ENCODE results near the gene VAT1L.
"Not testable (repeated sequence)": the region's sequence is repeated elsewhere in the genome, so short reads cannot be mapped to it uniquely, and the experiment has no call there.

The VAT1L gene

DNA sequence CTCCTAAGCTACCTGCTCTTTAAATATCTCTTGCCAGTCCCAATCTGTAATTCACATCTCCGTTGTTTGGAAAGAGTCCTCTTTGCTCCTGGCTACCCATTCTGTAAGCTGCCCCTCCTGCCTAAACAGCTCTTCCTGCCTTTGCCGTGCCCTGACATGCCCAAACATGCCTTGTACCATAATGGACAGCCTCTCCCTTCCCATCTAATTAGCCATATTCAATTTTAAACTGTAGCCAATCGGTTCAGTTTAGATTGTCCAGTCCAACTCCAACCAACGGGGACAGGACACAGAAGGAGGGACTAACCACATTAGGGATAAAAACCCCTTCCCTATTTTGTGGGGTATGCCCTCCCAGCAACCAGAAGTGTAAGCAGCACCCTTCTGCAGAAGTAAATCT is 203.3 kb downstream of the VAT1L start:
- no peak for DNase-seq (ENCODE audit: low read depth in 2 of 2)

DNA sequence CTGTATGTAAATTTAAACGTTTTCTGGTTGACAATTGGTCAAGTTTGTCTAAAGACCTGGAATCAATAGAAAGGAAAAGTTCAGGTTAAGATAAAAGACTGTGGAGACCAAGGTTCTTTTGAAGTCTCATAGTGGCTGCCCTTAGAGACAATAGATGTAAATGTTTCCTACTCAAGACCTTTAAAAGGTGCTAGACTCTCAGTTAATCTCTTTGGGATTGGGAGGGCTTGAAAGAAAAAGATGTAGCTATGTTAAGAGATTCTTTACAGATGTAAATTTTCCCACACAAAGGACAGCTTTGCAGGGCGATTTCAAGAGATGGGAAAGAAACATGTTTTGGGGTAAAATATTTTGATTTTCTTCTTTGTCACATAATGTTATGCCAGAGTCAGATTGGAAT is 204.0 kb downstream of the VAT1L start:
- DNase-seq (ENCODE audit: low read depth in 2 of 2): not testable (repeated sequence)

- peak; percentile 37 to 38 for DNase-seq (ENCODE audit: low read depth in 2 of 2)
Observed at GRCh38 chr16:77993111-77993985, 205.0 kb downstream of the VAT1L start.

DNA sequence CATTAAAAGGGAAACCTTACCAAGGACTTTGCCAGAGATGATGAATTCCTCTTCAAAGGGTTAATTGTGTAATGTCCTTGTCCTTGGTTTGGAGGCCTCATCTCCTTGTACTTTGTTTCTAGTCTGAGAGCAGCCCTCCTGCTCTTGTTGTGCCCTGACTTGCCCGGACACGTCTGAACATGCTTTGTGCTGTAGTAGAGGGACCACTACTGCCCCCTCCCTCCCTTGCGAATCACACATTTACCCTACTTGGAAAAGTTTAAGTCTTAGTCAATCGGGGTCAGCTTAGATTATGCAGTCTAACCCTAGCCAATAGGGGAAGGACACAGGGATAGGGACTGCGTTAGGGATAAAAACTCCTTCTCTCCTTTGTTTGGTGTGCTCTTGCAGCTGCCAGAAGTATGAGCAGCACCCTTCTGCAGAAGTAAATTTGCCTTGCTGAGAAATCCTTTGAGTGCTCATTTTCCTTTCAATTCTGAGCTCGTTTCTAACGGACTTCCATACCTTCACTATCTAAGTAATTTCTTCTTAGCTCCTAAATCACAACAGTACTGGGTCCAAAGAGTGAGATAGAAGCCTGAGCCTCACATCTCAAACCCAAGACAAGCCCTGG is 207.6 kb downstream of the VAT1L start:
- DNase-seq (ENCODE audit: low read depth in 2 of 2): no peak

DNA sequence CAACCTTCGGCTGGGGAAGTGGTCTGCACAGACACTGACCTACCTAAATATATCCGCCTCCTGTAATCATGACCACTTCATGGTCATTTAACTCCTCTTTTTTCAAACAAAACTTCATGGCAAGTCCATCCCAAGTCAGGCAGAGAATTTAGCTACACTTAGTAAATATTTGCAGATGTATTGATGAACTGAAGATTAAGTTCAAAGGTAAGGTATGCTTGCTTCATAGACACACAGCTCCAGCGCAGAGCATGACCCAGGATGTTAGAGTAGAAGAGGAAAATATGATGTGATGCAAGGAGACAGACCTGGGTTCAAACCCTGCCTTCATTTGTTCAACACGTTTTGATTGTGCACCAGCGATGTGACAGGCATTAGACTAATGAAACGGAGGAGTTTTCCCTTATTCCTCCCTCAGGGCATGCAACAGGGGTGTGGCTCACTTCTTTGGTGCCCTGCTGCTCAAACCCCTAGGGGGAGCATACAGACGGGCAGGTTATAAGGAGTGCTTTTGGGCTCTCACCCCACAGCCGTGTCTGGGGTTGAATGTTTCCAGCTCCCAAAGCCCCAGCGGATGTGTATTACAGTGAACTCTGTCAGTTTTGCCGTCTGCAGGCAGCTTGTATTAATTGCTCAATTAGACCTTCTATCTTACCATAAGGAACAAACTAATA is 210.1 kb downstream of the VAT1L start:
- DNase-seq (ENCODE audit: low read depth in 2 of 2): no peak

- no peak for DNase-seq (ENCODE audit: low read depth in 2 of 2)
Observed at GRCh38 chr16:78001451-78002025, 213.2 kb downstream of the VAT1L start.

DNA sequence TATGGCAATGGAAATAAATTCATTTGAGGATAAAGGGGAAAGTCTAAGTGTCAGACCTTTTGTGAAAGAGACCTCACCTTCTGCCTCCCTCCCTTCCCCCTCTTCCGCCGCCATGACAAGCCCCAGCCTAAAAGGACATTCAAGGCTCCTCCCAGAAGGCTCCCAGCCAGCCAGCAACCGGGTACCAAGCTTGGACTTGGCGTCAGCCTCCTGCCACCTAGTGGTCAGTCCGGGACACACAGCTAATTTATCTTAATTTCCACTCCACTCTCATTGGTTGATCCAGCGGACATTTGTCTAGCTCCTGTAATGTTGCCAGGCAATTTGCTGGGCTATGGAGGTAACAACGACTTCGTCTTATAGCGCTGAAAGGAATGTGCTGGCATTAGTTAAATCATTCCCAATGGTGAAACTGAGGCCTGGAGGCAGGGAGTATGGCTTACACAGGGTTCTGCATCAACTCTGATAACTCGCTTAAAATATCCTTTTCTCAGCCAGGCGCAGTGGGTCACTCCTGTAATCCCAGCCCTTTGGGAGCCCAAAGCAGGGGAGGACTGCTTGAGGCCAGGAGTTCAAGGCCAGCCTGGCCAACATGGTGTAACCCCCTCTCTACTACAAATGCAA is 214.7 kb downstream of the VAT1L start:
- DNase-seq (ENCODE audit: low read depth in 2 of 2): peak; percentile 51 to 57

DNA sequence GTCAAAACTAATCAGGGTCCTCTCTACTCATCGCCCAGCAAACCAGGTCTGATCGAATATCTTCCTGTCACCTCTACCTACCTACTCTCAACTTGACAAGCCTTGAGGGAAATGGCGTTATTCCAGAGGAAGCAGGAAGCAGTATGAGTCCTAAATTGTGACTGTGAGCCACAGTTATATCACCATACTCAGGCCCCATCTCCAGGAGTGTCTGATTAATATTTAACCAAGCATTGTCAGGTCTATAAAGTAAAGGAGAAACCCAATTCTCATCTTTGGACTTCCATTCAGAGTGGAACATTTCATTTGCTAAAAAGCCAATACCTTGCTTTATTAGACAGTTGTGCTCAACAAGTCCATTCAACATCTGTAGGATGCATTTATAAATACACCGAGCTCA is 216.2 kb downstream of the VAT1L start:
- no peak for DNase-seq (ENCODE audit: low read depth in 2 of 2)

DNA sequence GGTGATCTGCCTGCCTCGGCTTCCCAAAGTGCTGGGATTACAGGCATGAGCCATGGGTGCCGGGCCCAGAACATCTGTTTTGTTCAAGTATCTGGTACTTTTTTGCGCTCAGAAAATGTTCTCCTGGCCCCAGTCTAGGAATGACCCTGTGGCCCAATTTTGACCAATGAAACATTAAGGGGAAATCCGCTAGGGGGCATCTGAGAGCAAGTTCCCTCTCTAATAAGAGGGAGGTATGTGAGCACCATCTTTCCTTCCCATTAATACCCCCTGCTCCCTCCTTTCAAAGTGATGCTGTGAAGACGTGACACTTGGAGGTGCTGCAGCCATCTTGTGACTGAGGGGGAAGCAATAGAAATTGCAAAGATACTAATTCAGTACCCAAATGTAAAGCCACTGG is 217.5 kb downstream of the VAT1L start:
- DNase-seq (ENCODE audit: low read depth in 2 of 2): no peak

DNA sequence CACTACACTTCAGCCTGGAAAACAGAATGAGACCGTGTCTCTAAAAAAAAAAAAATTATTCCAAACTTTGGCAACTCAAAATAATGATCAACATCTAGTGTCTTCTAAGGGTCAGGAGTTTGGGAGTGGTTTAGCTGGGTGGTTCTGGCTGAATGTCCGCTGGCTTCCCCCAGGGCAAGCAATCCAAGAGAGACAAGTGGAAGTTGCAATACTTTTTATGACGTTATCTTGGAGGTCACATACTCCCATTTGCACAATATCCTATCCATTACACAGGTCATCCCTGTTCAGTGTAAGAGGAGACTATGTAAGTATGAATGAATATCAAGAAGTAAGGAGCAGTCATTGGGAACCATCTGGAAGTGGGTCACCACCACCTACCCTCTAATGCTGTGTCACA is 218.8 kb downstream of the VAT1L start:
- DNase-seq (ENCODE audit: low read depth in 2 of 2): no peak

GRCh38 chr16:78022347-78023060 is 234.1 kb downstream of the VAT1L start, which contains the start of gene CLEC3A:
CLEC3A (plus strand) TSS chr16:78022548; CDS start chr16:78022627, 79 bp downstream.
- DNase-seq (ENCODE audit: low read depth in 2 of 2): no peak

DNA sequence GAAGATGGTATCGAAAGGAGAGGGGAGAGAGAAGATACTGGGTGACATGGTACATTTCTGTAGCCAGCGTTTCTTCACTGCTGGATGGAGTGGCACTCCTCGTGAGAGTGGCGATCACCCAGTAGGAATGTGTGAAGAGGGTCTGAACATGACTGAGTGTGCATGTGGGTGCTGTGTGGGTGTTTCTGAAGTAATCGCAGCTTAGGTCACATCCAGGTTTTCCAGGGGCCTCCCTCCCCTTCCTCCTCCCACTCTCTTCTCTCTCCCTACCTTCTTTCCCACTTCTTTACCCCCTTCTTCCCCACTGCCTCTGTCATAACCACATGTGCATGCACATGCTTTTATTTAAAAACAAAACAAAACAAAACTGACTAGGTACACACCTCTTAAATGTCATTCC is 235.8 kb downstream of the VAT1L start:
- no peak for DNase-seq (ENCODE audit: low read depth in 2 of 2)

- no peak for DNase-seq (ENCODE audit: low read depth in 2 of 2)
Observed at GRCh38 chr16:78025631-78026030, 237.3 kb downstream of the VAT1L start.

DNA sequence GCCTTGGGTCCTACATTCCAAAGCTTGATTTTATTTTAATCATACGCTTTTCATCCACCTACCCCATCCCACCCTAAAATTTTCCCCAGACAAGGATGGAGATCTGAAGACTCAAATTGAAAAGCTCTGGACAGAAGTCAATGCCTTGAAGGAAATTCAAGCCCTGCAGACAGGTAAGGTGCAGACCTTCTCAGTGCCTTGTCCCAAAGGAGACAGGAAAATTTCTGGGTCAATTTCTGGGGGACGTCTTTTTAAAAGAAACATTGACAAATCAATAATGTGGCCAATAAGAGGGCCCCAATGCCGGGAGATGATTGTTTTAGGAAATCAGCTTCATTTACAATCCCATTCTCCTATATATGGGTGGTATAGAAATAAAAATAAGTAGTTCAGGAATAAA is 239.7 kb downstream of the VAT1L start:
- DNase-seq (ENCODE audit: low read depth in 2 of 2): no peak
